RKO (cell line): ENCODE results near the gene RNF207.

Source experiments
- DNase-seq: peaks from one replicate; pipeline ENCODE4 v3.0.0-alpha.2; 2016; ENCODE audit warnings: low spot score

The RNF207 gene

GRCh38 chr1:6174621-6175410 is 31.1 kb upstream of the RNF207 start:
- no peak for DNase-seq

- no peak for DNase-seq
Measured at GRCh38 chr1:6175411-6175828, 30.5 kb upstream of the RNF207 start.

- no peak for DNase-seq
Measured at GRCh38 chr1:6176779-6177178, 29.1 kb upstream of the RNF207 start.

- DNase-seq, result no peak
Measured at GRCh38 chr1:6177681-6178380, 28.1 kb upstream of the RNF207 start.

- no peak for DNase-seq
Measured at GRCh38 chr1:6178751-6179563, 27.0 kb upstream of the RNF207 start.

GRCh38 chr1:6179564-6180175 is 26.2 kb upstream of the RNF207 start:
- DNase-seq, result no peak

GRCh38 chr1:6180268-6180706 is 25.6 kb upstream of the RNF207 start, which contains the start of gene CHD5:
Gene CHD5, minus strand, starts transcription at chr1:6180321. Its CDS starts 298 bp downstream, at chr1:6180023.
- DNase-seq, result no peak

GRCh38 chr1:6180707-6181311 is 25.1 kb upstream of the RNF207 start:
- no peak for DNase-seq

- no peak for DNase-seq
Measured at GRCh38 chr1:6181347-6181770, 24.6 kb upstream of the RNF207 start.

- DNase-seq, result no peak
Measured at GRCh38 chr1:6183520-6183989, 22.4 kb upstream of the RNF207 start.

GRCh38 chr1:6184083-6184783 is 21.7 kb upstream of the RNF207 start:
- DNase-seq, result no peak

- no peak for DNase-seq
Measured at GRCh38 chr1:6185151-6185550, 20.8 kb upstream of the RNF207 start.

GRCh38 chr1:6185635-6186382 is 20.1 kb upstream of the RNF207 start:
- peak; percentile 44 for DNase-seq

- no peak for DNase-seq
Measured at GRCh38 chr1:6188466-6188865, 17.5 kb upstream of the RNF207 start.

GRCh38 chr1:6191968-6192367 is 14.0 kb upstream of the RNF207 start:
- no peak for DNase-seq

- DNase-seq, result peak; percentile 68
Measured at GRCh38 chr1:6197746-6198427, 8.0 kb upstream of the RNF207 start.

- no peak for DNase-seq
Measured at GRCh38 chr1:6198646-6199297, 7.1 kb upstream of the RNF207 start.

GRCh38 chr1:6199298-6200187 is 6.4 kb upstream of the RNF207 start, which contains the start of gene RPL22:
Gene RPL22, minus strand, starts transcription at chr1:6199595. Its CDS starts 22 bp downstream, at chr1:6199573.
- DNase-seq, result peak; percentile 99
